Measurements from ENCODE around the gene RERE. TPM values are rescaled to one million over a fixed set of nuclear protein-coding genes. Genes with fewer than 3 reads are reported as not detected.
A peak's percentile ranks its signal among the peaks of the same experiment; 100 is the strongest.
"Not testable (repeated sequence)": the region's sequence is repeated elsewhere in the genome, so short reads cannot be mapped to it uniquely, and the experiment has no call there.

The RERE gene
- total RNA-seq, 1 experiment from 2014 or later, result 161 TPM

DNA sequence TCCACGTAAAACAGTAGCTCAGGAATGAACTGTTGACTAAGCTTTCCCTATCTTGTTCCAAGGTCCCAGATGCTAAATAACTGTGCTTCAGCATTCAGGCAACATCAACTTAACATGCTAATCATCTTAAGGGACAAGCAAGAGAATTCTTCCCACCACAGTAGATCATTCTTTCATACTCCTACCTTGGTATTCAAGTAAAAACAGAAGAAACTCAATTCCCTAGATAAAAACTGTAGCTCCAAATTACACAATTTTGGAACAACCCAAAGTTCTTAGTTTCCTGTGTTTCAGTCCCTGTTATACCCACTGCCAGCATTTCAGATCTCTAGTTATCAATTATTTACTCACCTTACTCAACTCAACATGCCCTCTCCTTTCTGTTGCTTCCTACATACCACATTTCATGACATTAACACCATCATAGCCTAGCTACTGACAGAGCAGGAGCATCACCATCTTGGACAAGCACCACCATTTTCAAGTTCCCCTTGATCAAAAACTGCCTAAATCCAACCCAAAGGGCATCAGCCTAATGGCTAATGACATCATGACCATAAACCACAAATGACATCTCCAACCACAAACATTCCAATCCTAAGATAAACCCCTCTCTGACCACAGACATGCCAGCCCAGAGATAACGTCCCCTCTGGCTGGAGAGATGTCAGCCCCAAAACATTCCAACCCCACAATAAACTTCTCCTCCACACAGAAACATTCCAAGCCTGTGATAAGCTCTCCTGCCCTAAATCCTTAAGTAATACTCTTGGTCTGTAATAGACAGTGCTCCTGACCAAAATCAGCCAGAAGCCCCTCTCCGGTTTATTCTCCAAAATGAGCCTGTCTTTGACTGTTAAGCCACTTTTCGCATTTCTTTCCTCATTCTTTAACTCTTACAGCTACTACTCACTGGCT, 191.2 kb downstream of the RERE start (continued):
- TF ChIP-seq, protein P1, sequence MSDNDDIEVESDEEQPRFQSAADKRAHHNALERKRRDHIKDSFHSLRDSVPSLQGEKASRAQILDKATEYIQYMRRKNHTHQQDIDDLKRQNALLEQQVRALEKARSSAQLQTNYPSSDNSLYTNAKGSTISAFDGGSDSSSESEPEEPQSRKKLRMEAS (CRISPR knock-in tag; IDR thresholded peaks at IDR 0.05), result no peak
- TF ChIP-seq, protein P2, sequence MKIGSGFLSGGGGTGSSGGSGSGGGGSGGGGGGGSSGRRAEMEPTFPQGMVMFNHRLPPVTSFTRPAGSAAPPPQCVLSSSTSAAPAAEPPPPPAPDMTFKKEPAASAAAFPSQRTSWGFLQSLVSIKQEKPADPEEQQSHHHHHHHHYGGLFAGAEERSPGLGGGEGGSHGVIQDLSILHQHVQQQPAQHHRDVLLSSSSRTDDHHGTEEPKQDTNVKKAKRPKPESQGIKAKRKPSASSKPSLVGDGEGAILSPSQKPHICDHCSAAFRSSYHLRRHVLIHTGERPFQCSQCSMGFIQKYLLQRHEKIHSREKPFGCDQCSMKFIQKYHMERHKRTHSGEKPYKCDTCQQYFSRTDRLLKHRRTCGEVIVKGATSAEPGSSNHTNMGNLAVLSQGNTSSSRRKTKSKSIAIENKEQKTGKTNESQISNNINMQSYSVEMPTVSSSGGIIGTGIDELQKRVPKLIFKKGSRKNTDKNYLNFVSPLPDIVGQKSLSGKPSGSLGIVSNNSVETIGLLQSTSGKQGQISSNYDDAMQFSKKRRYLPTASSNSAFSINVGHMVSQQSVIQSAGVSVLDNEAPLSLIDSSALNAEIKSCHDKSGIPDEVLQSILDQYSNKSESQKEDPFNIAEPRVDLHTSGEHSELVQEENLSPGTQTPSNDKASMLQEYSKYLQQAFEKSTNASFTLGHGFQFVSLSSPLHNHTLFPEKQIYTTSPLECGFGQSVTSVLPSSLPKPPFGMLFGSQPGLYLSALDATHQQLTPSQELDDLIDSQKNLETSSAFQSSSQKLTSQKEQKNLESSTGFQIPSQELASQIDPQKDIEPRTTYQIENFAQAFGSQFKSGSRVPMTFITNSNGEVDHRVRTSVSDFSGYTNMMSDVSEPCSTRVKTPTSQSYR (CRISPR knock-in tag; IDR thresholded peaks at IDR 0.05), result no peak
- TF ChIP-seq, protein P3, sequence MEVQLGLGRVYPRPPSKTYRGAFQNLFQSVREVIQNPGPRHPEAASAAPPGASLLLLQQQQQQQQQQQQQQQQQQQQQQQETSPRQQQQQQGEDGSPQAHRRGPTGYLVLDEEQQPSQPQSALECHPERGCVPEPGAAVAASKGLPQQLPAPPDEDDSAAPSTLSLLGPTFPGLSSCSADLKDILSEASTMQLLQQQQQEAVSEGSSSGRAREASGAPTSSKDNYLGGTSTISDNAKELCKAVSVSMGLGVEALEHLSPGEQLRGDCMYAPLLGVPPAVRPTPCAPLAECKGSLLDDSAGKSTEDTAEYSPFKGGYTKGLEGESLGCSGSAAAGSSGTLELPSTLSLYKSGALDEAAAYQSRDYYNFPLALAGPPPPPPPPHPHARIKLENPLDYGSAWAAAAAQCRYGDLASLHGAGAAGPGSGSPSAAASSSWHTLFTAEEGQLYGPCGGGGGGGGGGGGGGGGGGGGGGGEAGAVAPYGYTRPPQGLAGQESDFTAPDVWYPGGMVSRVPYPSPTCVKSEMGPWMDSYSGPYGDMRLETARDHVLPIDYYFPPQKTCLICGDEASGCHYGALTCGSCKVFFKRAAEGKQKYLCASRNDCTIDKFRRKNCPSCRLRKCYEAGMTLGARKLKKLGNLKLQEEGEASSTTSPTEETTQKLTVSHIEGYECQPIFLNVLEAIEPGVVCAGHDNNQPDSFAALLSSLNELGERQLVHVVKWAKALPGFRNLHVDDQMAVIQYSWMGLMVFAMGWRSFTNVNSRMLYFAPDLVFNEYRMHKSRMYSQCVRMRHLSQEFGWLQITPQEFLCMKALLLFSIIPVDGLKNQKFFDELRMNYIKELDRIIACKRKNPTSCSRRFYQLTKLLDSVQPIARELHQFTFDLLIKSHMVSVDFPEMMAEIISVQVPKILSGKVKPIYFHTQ (CRISPR knock-in tag; IDR thresholded peaks at IDR 0.05), result no peak
- TF ChIP-seq HMGA2 (CRISPR knock-in tag; IDR thresholded peaks at IDR 0.05), result no peak
- TF ChIP-seq, protein P4, sequence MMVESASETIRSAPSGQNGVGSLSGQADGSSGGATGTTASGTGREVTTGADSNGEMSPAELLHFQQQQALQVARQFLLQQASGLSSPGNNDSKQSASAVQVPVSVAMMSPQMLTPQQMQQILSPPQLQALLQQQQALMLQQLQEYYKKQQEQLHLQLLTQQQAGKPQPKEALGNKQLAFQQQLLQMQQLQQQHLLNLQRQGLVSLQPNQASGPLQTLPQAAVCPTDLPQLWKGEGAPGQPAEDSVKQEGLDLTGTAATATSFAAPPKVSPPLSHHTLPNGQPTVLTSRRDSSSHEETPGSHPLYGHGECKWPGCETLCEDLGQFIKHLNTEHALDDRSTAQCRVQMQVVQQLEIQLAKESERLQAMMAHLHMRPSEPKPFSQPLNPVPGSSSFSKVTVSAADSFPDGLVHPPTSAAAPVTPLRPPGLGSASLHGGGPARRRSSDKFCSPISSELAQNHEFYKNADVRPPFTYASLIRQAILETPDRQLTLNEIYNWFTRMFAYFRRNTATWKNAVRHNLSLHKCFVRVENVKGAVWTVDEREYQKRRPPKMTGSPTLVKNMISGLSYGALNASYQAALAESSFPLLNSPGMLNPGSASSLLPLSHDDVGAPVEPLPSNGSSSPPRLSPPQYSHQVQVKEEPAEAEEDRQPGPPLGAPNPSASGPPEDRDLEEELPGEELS (CRISPR knock-in tag; IDR thresholded peaks at IDR 0.05), result no peak
- no peak for TF ChIP-seq TCF7 (CRISPR knock-in tag; IDR thresholded peaks at IDR 0.05; ENCODE audit: low read depth)
- TF ChIP-seq, protein P5, sequence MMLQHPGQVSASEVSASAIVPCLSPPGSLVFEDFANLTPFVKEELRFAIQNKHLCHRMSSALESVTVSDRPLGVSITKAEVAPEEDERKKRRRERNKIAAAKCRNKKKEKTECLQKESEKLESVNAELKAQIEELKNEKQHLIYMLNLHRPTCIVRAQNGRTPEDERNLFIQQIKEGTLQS (CRISPR knock-in tag; conservative IDR thresholded peaks at IDR 0.05), result no peak

DNA sequence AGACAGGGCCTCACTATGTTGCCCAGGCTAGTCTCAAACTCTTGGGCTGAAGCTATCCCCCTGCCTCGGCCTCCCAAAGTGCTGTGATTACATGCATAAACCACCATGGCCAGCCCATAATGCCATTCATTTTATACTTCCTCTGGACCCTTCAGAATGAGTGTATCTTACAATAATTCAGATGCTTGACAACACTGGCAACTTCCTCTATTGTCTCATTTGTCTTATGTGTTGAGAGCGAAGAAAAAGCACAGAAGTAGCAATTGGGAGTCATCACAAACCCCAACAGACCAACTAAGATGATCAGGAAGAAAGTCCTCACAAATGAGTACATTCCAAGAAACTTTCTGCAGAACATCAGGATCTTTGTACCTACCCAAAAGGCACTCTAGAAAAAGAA, 191.9 kb downstream of the RERE start:
- no peak for ATAC-seq
- no peak for TF ChIP-seq FOXP1 (CRISPR knock-in tag; IDR thresholded peaks at IDR 0.05; ENCODE audit: borderline replicate concordance)
- no peak for TF ChIP-seq GABPB1 (CRISPR knock-in tag; IDR thresholded peaks at IDR 0.05)
- TF ChIP-seq, protein P6, sequence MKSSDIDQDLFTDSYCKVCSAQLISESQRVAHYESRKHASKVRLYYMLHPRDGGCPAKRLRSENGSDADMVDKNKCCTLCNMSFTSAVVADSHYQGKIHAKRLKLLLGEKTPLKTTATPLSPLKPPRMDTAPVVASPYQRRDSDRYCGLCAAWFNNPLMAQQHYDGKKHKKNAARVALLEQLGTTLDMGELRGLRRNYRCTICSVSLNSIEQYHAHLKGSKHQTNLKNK (CRISPR knock-in tag; IDR thresholded peaks at IDR 0.05), result no peak
- no peak for TF ChIP-seq ZNF232 (CRISPR knock-in tag; IDR thresholded peaks at IDR 0.05)
- TF ChIP-seq RELA (CRISPR knock-in tag; IDR thresholded peaks at IDR 0.05; ENCODE audit: borderline replicate concordance), result no peak
- TF ChIP-seq, protein P7, sequence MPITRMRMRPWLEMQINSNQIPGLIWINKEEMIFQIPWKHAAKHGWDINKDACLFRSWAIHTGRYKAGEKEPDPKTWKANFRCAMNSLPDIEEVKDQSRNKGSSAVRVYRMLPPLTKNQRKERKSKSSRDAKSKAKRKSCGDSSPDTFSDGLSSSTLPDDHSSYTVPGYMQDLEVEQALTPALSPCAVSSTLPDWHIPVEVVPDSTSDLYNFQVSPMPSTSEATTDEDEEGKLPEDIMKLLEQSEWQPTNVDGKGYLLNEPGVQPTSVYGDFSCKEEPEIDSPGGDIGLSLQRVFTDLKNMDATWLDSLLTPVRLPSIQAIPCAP (CRISPR knock-in tag; IDR thresholded peaks at IDR 0.05), result no peak
- TF ChIP-seq, protein P8, sequence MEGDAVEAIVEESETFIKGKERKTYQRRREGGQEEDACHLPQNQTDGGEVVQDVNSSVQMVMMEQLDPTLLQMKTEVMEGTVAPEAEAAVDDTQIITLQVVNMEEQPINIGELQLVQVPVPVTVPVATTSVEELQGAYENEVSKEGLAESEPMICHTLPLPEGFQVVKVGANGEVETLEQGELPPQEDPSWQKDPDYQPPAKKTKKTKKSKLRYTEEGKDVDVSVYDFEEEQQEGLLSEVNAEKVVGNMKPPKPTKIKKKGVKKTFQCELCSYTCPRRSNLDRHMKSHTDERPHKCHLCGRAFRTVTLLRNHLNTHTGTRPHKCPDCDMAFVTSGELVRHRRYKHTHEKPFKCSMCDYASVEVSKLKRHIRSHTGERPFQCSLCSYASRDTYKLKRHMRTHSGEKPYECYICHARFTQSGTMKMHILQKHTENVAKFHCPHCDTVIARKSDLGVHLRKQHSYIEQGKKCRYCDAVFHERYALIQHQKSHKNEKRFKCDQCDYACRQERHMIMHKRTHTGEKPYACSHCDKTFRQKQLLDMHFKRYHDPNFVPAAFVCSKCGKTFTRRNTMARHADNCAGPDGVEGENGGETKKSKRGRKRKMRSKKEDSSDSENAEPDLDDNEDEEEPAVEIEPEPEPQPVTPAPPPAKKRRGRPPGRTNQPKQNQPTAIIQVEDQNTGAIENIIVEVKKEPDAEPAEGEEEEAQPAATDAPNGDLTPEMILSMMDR (IDR thresholded peaks at IDR 0.05), result no peak
- TF ChIP-seq MYBL2 (CRISPR knock-in tag; IDR thresholded peaks at IDR 0.05), result no peak
- TF ChIP-seq NR1H2 (CRISPR knock-in tag; IDR thresholded peaks at IDR 0.05), result no peak
- peak overlapping the region; percentile 80 for H3K27ac Mint-ChIP-seq
- no peaks in the 10 kb centered on the region for H3K27me3 Mint-ChIP-seq (ENCODE audit: low read depth)
- ChIA-PET CTCF (interaction anchor here (0.7 to 1.0 kb wide), 2 partner anchors 18 to 223 kb away, joined by 3 read pairs; no protein-coding TSS in a partner anchor), POLR2A (no interaction called here)
- DNase-seq (ENCODE audit: low spot score), result no peak
- H3K36me3 Mint-ChIP-seq, result no peaks in the 10 kb centered on the region
- H3K4me1 Mint-ChIP-seq, result peaks cover 75% of the 10 kb centered on the region
- no peaks in the 10 kb centered on the region for H3K9me3 Mint-ChIP-seq
- H3K4me3 Mint-ChIP-seq, result no peak overlapping the region

DNA sequence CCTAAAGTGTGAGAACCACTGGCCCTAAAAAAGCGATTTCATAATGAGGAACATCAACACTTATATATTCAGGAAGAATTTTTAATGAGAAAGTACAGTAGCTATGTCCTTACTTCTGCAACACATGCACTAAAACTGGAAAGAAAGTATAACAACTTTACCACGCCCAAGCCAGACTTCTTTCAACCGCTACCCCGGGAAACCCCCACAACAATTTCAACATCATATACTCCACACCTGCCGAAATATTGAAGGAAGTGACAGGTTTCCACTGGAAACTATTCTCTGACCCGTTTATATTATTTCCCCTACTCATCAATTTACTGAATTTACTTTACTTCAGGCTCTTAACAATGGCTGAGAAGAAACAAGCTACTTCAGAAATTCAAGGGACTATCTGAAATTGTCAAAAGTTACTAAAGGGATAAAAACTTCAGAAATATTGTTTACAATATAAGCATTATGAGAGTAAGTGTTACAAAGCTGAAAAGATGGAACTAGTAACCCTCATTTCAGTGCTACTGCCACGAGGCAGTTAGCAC, 193.7 kb downstream of the RERE start:
- H3K4me3 Mint-ChIP-seq; ATAC-seq; H3K36me3 Mint-ChIP-seq; DNase-seq (ENCODE audit: low spot score); CTCF ChIA-PET; H3K27me3 Mint-ChIP-seq (ENCODE audit: low read depth); POLR2A ChIA-PET; H3K9me3 Mint-ChIP-seq: not testable (repeated sequence)
- peaks cover 58% of the 10 kb centered on the region for H3K4me1 Mint-ChIP-seq
- H3K27ac Mint-ChIP-seq, result peak overlapping the region; percentile 22

DNA sequence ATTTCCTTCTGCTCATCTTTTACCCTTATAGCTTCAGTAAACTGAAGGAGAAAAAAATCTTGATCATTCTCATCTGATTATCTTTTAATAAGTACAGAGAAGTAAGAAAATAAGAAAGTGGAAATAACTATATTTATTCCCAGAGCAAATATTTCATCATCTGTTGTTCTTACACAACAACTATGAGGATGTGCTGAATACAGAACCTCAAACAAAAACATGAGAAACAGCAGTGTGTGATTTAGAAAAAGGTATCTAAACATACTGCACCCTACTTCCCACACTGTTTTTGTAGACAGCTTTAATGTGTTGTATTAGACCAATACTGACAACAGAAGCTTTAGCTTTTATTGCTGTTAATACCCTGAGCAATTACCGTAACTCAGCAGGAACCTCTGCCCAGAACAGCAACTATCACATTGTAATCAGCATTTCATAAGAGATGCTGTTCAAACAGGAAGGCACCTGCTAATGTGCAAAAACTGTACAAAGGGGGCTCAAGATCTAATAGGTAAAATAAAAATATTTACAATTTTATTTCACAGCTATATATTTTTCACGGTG, 195.6 kb downstream of the RERE start:
- H3K9me3 Mint-ChIP-seq; ATAC-seq; DNase-seq (ENCODE audit: low spot score); H3K27me3 Mint-ChIP-seq (ENCODE audit: low read depth); CTCF ChIA-PET; H3K27ac Mint-ChIP-seq; H3K36me3 Mint-ChIP-seq; H3K4me3 Mint-ChIP-seq: not testable (repeated sequence)
- POLR2A ChIA-PET, result interaction anchor here (0.6 kb wide), 1 partner anchor 797 kb away, joined by 3 read pairs; no protein-coding TSS in a partner anchor
- peaks cover 44% of the 10 kb centered on the region for H3K4me1 Mint-ChIP-seq

Measured in WTC11 (cell line).